Left cardiac atrium (tissue), 4 donors: Measurements from ENCODE around the gene CHTF18. TPM values are rescaled to one million over a fixed set of nuclear protein-coding genes. Genes with fewer than 3 reads are reported as not detected.
"Not testable (repeated sequence)": the region's sequence is repeated elsewhere in the genome, so short reads cannot be mapped to it uniquely, and the experiment has no call there.

Source experiments
- ATAC-seq, 2 donors: fragments of 200-7000 bp; cut with Tn5 transposase; one replicate each; pipeline ENCODE4 v1.9.1; 2020; ENCODE audit warnings: mild to moderate bottlenecking in 2 of 2, moderate library complexity in 2 of 2
- DNase-seq: peaks from one replicate; pipeline ENCODE4 v3.0.0-alpha.2; 2020
- intact Hi-C, 2 donors: fragments of 100-400 bp; cut with DNase I; formaldehyde crosslinking; loops; one replicate each; pipeline versions ENCODE4 v1.14.1 to v1.15.1; 2022 to 2023
- total RNA-seq, 2 donors: library from RNA; stranded (reverse); fragmentation: NEBNext Ultra II Directional; extraction: Animal tissue kit (Norgen Biotek cat#: 25700); gene quantifications; one replicate each; pipeline ENCODE4 v1.2.1, GENCODE V29; 2021
- donor health status: DM: no; HTN: yes; CAD: no.
- donor health status: DM: no; HTN: yes; CAD: no; lungs with severe emphysema.
- donor health status: DM: yes; HTN: yes; CAD: no.
- donor health status: Dilated cardiomyopathy.

CHTF18 gene
- total RNA-seq, 2 donors from 2014 or later: 4.7 to 8.8 TPM

DNA sequence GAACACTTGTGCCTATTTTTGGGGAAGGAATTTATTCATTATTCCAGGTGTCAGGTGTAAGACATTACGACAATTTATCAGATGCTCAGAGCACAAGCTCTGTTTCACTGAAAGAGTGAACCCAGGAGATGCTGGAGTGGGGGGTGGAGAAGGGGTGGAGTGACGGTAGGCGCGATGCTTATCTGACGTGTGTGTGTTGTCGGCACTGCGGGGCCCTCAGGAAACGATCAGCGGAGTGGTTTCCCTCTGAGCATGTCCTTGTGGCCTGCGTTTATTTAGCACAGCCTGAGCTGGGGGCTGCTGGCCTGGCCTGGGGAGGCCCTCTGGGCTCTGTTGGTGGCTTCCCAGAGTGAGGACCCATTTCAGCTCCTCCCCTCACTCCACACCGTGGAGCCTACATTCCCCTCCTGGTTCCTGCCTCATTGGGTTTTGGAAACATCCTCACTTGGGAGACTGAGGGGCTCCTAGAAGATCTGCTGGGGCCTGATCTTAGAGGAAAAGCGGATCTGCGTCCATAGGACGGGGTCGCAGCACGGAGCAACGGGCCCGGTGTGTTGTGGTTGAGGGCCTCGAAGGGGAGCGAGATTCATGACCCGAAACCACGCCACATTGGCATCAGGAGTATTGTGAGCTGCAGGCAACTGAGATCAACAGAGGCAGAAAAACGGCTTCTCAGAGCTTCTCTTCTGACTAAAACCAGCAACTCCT is 31.1 kb downstream of the CHTF18 start:
- DNase-seq (no peak), ATAC-seq (no peak)
- intact Hi-C loops: loop anchor here in 1 of 2 donors (5.0 kb wide), 1 partner anchor 233 kb away; no protein-coding TSS in a partner anchor

DNA sequence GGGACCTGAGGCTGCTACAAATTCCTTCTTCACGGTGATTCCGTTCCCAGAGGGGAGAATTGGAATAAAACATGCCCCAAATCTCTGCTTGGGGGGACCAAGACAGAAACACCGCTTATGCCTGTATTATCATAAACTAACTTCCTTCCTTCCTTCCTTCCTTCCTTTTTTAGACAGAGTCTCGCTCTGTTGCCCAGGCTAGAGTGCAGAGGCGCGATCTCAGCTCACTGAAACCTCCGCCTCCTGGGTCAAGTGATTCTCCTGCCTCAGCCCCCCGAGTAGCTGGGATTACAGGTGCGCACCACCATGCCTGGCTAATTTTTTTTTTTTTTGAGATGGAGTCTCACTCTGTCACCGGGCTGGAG is 31.6 kb downstream of the CHTF18 start:
- DNase-seq, intact Hi-C loops, ATAC-seq: not testable (repeated sequence)

DNA sequence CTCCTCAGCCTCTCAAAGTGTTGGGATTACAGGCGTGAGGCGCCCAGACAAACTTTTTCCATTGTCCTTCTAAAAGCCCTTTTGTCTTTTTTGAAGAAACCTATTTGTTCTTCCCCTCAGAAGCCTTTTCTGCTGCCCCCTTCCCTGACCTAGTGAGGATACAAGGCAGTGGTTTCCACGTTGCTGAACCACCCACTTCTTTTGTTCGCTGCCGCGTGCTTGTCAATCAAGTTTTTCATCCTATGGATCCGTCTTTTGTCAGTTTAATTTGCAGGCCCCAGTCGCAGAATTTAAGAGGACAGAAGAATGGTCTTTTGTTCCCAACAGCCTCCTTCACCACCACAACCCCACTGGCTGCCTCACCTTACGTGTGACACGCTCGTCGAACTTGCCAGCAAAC is 32.3 kb downstream of the CHTF18 start:
- no peak for DNase-seq
- no peak for ATAC-seq
- intact Hi-C loops: no loop called here

DNA sequence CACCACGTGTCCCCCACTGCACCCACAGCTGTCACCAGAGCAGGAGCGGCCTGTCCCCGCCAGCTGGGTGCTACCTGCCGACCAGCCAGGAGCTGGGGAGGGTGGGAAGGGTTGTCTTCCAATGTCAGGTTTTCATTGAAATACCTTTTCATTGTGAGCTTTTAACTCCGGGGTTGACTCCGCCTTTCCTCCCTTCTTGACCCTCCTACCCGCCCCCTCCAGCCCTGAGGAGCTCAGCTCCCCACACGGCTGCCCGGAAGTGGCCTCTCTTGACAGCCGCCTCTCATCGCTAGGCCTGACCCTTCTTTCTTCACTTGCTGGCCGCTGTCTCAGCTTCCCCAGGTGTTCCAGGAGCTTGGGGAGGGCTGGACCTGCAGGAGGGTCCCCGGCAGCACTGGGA is 33.3 kb downstream of the CHTF18 start:
- intact Hi-C loops: no loop called here
- no peak for ATAC-seq
- DNase-seq: no peak

DNA sequence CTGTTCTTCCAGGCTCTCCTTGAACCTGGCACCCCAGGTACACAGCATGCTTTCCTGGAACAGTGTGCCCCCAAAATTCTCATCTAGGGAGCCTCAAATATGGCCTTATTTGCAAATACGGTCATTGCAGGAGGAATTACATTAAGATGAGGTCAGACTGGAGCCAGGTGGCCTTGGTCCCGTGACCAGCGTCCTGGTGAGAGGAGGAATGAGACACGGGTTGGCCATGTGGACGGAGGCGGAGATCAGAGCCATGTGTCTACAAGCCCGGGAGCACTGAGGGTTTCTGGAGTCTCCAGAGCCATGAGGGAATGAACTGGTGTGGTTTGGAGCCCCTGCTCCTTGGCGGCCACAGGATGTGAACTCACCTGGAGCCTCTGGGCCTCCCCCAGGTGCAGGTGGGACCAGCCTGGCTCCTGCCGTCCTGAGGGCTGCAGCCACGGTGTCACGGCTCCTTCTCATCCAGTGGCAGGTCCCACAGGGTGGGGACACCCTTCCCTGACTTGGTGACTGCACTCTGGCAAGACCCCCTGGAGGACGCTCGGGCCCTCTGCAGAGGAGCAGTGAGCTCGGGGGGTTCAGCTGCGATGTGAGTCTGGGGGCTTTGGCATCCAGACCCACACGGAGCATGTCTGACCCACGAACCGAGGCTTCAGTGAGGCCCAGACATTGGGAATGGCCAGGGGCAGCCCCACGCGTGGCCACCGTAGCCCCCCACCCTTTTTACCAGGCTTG is 33.9 kb downstream of the CHTF18 start:
- intact Hi-C loops: no loop called here
- ATAC-seq: no peak
- no peak for DNase-seq

DNA sequence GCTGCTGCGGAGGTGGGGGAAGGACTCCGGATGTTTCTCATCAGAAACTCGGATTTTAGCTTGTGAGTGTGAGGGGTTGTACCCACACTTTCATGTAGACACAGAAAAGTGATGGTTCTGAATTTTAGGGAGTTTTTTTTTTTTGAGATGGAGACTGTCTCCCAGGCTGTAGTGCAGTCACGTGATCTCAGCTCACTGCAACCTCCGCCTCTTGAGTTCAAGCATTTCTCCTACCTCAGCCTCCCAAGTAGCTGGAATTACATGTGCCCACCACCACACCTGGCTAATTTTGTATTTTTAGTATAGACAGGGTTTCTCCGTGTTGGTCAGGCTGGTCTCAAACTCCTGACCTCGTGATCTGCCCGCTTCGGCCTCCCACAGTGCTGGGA is 34.5 kb downstream of the CHTF18 start:
- DNase-seq (no peak), ATAC-seq (no peak)
- intact Hi-C loops: no loop called here

DNA sequence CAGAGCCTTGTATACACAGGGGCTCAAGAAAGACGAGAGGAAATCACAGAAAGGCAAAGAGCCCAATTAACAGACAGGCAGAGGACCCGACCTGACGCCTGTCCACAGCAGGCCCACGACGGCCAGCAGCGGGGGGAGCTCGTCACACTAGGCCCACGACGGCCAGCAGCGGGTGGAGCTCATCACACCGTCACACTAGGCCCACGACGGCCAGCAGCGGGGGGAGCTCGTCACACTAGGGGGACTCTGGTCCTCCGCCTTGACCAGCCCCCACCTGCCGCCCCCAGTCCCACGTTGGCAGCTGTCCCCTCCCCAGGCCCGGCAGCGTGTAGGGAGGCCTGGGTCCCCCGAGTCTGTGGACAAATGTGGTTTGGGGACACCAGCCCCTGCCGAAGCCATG is 35.8 kb downstream of the CHTF18 start:
- intact Hi-C loops: no loop called here
- DNase-seq: no peak
- ATAC-seq: no peak

DNA sequence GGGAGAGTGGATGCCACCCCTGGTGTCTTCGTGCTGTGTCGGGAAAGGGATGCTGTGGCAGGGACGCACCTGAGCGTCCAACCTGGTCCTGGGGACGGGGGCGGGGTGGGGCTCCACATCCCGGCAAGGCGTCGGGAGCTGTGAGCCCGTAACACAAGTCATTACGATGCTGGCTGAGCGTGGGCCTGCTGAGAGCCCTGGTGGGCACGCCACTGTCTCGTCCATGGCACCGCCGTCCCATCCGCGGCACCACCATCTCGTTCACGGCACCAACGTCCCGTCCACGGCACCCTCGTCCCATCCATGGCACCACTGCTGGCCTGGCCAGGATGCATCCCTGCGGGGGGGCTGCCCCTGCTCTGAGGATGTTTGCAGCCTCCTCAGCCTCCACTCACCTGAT is 36.2 kb downstream of the CHTF18 start:
- ATAC-seq (no peak), DNase-seq (no peak)
- intact Hi-C loops: no loop called here

DNA sequence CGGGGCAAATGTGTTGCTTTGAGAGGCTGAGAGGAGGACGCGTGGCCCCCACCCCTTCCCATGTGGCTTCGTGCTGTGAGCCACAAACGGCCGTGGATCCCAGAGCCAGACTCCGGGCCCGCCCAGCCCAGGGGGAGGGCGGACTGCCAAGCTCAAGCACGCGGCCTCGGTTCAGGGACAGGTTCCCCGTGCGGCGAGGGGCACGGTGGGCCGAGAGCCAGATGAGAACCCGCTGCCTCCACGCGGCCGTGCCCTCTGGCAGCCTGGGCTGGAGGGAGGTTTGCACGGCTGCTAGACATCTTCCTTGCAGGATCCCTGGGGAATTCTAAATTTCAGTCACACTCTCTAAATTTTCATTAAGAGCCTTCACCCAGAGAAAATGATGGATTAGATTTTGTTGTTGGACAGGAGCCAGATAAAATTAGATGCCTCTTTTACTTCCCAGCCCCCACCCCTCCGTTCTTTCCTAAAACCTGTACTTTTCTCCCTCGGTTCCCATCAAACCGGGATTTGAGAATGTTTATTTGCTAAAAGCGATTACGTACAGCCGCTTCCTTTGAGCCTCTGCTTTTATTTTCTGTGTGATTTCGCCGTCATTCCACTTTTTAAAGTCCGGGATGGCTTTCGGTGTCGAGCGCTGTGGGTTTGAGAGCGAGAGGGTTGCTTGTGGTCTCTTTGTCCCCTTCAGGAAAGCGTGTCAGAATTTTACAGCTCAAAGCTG is 37.1 kb downstream of the CHTF18 start:
- intact Hi-C loops: no loop called here
- DNase-seq (no peak), ATAC-seq (no peak)

DNA sequence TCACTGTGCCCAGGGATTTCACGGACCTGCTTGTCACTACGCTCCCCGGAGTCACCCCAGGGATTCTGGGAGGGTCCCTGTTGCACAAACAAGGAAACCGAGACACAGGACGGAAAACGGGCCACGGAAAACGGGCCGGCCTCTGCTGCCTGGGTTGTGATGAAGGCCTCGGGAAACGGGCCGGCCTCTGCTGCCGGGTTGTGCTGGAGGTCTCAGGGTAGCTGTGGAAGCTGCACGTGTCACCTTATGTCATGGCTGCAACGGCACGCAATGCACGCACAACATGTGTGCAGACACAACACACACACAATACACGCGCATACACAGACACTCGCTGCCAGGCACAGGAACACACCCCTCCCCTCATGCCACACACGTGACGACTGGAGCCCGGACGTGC is 39.1 kb downstream of the CHTF18 start:
- ATAC-seq: no peak
- DNase-seq: no peak
- intact Hi-C loops: no loop called here

DNA sequence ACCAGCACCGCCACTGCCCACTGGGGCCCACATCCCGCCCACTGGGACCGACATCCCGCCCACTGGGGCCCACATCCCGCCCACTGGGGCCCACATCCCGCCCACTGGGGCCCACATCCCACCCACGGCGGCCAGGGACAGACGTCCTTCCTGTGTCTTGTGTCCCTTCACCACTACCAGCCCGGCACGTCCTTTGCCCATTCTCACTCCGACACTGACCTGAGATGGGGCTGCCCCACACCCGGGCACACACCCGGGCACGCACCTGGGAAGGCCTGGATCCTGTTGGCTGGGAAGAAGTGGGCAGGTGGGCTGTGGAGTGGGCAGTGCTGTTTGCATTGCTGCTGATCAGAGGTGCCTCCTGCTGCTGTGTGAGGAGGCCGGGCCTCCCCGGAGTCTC is 40.5 kb downstream of the CHTF18 start:
- intact Hi-C loops: no loop called here

DNA sequence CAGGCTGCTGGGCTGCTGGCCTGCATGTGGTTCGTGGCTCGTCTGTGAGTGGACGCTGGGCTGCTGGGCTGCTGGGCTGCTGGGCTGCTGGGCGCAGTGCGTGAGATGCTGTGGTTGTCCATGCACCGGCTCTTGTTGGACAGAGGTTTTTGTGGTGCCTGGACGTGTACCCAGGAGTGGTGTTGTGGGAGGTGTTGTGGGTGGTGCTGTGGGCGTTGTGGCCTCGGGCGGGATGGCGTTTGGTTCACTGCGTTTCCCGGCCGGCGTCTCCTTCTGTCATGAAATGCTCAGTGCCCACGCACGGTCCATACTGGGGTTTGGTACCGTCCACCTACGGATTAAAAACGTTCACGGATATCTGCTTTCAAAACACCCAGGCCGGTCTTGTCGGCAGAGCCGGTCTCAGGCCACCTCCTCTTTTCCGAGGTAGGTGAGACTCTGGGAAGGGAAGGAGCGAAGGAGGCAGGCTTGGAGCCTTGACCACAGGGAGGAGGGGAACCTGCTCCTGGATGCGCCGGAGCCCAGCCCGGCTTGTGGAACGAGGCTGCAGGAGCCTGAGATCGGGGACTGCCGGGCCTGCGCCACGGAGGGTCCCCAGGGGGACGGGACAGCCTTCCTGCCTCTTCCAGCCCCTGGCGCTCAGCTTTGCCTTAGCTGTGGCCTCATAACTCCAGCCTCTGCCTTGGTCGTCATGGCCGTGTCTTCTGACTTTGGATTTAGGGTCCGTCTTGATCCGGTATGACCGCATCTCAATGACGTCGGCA is 41.9 kb downstream of the CHTF18 start:
- intact Hi-C loops: no loop called here
- DNase-seq (no peak), ATAC-seq (no peak)

More for the DNA sequence above, 40.5 kb downstream of the CHTF18 start:
- DNase-seq (no peak), ATAC-seq (no peak)

DNA sequence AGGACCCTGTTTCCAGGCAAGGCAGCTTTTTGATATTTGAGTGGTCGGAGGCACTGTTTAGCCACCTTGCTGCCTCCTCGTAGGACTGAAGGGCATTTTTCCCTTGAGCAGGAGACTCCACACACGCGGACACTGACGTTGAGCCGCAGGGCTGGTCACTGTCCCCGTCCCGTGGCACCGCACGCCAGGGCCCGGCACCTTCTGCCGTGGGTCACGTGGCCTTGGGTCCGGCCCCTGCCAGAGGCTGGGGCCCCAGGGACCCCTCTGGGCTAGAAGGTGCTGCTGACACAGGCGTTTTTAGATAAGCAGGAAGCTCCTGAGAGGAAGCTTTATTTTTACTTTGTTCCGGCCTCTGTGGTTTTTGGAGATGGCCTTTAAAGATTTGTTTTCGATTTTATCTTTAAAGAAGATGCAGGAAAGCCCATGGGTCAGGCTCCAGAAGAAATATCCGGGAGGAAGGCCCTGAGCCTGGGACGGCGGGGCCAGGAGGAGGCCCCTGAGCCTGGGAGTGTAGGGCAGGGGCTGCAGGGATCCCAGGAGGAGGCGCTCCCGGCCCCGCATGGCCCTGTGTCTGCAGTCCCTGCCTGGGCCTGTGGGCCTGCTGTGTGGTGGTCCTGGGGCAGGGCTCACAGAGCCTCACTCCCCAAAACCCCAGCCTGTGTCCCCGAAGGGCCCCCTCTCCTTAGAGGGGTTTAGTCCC is 42.6 kb downstream of the CHTF18 start:
- intact Hi-C loops: no loop called here
- DNase-seq: no peak
- ATAC-seq: no peak

DNA sequence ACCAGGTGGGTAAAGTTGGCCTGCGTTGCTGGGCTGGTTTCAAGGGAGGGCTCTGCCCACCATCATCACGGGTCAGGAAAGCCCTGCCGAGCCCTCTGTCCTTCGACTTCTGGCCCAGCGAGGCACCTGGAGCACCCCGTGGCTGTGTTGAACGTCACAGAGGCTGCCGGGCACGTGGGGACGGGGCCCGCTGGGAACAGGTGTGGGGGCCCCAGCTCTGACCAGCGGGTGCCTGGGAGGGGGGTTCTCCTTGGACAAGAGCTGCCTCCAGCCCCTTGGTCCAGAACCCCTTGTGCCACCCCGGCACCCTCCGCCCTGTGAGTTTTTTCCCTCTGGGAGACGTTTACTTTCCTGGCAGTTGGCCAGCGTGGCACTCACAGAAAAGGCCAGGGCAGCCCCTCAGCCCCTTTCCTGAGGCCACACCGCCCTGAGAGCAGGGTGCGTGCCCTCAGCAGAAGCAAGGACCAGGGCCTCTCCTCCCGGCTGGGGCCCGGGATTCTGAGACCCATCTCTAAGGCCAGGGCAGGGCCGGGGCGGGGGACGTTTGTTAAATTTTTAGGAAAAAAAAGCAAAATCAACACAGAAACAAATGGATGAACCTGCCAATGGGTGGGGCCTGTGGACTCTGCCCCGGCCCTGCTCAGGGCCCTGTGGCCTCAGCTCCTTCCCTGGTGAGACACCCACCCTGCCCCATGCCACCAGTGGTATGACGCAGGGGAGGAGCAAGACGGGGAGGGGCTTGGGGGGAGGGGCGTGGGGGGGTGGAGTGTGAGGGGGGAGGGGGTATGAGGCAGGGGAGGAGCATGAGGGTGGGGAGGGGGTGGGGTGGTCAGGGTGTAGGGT is 43.4 kb downstream of the CHTF18 start:
- DNase-seq (no peak), ATAC-seq (no peak)
- intact Hi-C loops: no loop called here

DNA sequence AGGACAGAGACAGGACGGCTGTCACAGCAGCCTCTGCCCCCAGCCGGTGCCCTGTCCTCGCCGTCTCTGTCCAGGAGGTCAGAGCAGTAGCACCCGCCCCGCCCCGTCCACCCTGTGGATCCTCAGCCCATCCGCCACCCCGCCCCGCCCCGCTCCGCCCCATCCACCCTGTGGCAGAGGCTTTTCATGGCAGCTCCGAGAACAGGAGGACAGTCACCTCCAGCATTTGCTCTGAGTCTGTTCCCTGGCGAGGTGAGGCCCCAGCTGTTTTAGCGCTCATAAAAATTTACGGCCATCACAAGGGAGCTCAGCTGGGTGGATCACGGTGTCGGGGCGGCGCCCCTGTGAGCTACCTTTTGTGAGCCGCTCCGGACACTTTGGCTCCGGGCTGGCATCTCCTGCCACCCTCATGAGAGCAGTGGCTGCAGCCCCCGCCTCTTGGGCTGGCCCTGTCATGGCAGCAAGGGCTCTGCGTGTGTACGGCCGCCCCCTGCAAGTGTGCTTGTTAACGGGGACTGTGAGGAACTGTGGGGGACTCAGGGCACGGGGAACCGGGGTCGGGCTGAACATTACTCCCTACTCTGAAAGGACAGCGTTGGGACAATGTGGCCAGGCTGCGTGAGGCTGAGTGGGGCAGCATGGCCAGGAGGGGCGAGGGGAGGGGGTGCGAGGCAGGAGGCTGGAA is 44.4 kb downstream of the CHTF18 start:
- intact Hi-C loops: no loop called here
- DNase-seq: no peak

DNA sequence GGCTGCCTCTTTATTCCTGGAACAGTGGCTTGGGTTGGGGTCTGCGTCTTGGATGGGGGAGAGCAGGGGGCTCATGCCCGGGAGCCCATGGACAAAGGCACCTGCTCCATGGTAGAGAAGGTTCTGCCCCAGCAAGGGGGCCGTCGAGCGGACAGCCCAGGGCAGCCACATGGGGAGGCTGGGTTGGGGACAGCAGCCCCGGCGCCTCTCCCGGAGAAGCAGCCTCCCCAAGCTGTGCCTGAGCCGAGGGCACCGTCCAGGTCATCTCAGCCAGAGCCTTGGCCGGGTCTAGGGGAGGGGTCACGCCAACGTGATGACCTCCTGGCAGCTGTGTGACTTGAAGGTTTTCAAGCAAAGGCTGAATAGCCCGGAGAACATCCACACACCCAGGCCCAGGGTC is 45.0 kb downstream of the CHTF18 start:
- no peak for DNase-seq
- no peak for ATAC-seq
- intact Hi-C loops: no loop called here

More for the DNA sequence above, 44.4 kb downstream of the CHTF18 start:
- ATAC-seq: no peak

DNA sequence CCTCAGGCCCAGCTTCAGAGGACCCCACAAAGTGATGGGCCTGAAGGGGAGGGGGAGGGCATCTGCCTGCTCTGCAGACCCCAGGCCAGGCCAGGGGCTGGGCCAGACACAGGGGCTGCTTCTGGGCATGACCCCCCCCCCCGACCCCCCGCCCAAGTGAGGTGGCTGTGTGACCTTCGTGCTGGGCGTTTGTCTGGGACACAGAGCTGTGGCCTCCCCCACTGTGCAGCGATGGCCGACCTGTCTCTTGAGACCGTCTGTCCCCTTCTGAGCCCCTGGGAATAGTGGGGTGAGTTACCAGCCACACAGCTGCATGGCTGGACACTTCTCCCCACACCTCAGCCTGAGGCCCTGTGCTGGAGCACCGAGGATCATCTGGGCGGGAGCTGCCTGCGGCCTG is 47.0 kb downstream of the CHTF18 start:
- ATAC-seq: no peak

DNA sequence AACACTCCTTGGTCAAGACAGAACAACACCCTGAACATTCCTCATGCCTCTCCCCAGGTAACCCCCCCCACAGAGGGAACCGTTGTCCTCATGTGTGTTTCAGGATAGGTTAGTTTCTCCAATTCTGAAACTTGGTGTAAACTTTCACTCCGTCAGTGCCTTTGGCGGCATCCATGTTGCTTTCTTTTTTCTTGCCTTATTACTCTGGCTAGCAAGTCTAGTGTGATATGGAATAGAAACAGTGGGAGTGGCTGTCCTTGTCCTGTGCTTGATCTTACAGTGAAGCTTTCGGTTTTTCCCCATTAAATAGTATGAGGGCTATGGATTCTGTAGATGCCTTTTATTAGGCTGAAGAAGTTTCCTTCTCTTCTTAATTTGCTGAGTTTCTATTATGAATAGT is 47.8 kb downstream of the CHTF18 start:
- DNase-seq: no peak
- ATAC-seq: no peak
- intact Hi-C loops: no loop called here

More for the DNA sequence above, 47.0 kb downstream of the CHTF18 start:
- intact Hi-C loops: no loop called here
- no peak for DNase-seq
